Sigmoid colon (tissue), 4 donors: Measurements from ENCODE around the gene PCSK2.

Source experiments
- POLR2AphosphoS5 ChIP-seq, 4 donors: sonication (generic); formaldehyde crosslinking; IDR thresholded peaks; one replicate each; pipeline ENCODE4 v1.6.1; 2017; ENCODE audit warnings: antibody characterized with exemption in 4 of 4
- TF ChIP-seq, protein P1 (sequence below), 4 experiments: fragments of 450-650 bp in 3 of 4; fragments of 200-600 bp in 1 of 4; IDR thresholded peaks; one replicate each; pipeline ENCODE4 v1.5.1; 2016 to 2019; ENCODE audit warnings: antibody characterized with exemption in 4 of 4, mild to moderate bottlenecking in 3 of 4, moderate library complexity in 2 of 4

DNA sequence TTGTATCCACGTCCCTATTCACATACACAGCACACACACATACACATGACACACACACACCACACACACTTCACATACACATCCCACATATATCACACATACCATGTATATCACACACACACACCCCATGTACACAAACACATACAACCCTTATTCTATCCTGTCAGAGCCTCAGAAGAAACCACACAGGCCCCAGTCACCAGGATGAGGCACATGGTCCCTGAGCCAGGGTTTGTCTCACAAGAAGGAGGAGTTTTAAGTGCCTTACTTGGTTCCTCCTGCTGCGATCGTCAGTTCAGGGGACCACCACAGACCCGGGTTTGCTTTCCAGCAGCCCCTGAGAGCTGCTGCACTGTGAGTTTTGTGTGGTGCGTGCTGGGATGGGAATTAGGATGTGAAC is 280.7 kb downstream of the PCSK2 start:
- TF ChIP-seq, protein P1, sequence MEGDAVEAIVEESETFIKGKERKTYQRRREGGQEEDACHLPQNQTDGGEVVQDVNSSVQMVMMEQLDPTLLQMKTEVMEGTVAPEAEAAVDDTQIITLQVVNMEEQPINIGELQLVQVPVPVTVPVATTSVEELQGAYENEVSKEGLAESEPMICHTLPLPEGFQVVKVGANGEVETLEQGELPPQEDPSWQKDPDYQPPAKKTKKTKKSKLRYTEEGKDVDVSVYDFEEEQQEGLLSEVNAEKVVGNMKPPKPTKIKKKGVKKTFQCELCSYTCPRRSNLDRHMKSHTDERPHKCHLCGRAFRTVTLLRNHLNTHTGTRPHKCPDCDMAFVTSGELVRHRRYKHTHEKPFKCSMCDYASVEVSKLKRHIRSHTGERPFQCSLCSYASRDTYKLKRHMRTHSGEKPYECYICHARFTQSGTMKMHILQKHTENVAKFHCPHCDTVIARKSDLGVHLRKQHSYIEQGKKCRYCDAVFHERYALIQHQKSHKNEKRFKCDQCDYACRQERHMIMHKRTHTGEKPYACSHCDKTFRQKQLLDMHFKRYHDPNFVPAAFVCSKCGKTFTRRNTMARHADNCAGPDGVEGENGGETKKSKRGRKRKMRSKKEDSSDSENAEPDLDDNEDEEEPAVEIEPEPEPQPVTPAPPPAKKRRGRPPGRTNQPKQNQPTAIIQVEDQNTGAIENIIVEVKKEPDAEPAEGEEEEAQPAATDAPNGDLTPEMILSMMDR (IDR thresholded peaks at IDR 0.05), result no peak
- TF ChIP-seq POLR2AphosphoS5 (IDR thresholded peaks at IDR 0.05), result no peak
